Nephron (organoid): ENCODE measurements around the gene USP53.

ENCODE experiments used
- H3K27ac Mint-ChIP-seq, 3 experiments: 2 replicates each; pipeline ENCODE4 v1.8.0; 2020; ENCODE audit warnings: mixed read lengths in 3 of 3, mild to moderate bottlenecking in 2 of 3, moderate library complexity in 1 of 3
- H3K27me3 Mint-ChIP-seq: 2 replicates; pipeline ENCODE4 v1.8.0; 2021; ENCODE audit warnings: low read depth, mild to moderate bottlenecking, moderate library complexity, mixed read lengths
- H3K36me3 Mint-ChIP-seq: 2 replicates; pipeline ENCODE4 v1.8.0; 2020; ENCODE audit warnings: low read depth, mixed read lengths
- H3K4me1 Mint-ChIP-seq: 2 replicates; pipeline ENCODE4 v1.8.0; 2020; ENCODE audit warnings: mixed read lengths
- H3K4me3 Mint-ChIP-seq, 3 experiments: 2 replicates each; pipeline ENCODE4 v1.8.0; 2020; ENCODE audit warnings: mild to moderate bottlenecking in 3 of 3, mixed read lengths in 3 of 3, moderate library complexity in 2 of 3
- H3K9me3 Mint-ChIP-seq: 2 replicates; pipeline ENCODE4 v1.8.0; 2020; ENCODE audit warnings: mixed read lengths
- TF ChIP-seq, protein P1 (sequence below), 3 experiments: fragments of 200-600 bp; sonication (generic); IDR thresholded peaks; one replicate each; pipeline ENCODE4 v1.5.0; 2021; ENCODE audit warnings: antibody characterized with exemption in 3 of 3; ENCODE audit not compliant: unreplicated experiment in 3 of 3

USP53 gene

GRCh38 chr4:119229908-119230687, 17.6 kb downstream of the USP53 start:
- Mint-ChIP-seq H3K9me3 (no peaks in the 10 kb centered on the region), H3K27me3 (no peaks in the 10 kb centered on the region), H3K4me3 (no peak overlapping the region), H3K27ac (no peak overlapping the region), H3K36me3 (peaks cover 26% of the 10 kb centered on the region), H3K4me1 (no peaks in the 10 kb centered on the region)
- TF ChIP-seq, protein P1, sequence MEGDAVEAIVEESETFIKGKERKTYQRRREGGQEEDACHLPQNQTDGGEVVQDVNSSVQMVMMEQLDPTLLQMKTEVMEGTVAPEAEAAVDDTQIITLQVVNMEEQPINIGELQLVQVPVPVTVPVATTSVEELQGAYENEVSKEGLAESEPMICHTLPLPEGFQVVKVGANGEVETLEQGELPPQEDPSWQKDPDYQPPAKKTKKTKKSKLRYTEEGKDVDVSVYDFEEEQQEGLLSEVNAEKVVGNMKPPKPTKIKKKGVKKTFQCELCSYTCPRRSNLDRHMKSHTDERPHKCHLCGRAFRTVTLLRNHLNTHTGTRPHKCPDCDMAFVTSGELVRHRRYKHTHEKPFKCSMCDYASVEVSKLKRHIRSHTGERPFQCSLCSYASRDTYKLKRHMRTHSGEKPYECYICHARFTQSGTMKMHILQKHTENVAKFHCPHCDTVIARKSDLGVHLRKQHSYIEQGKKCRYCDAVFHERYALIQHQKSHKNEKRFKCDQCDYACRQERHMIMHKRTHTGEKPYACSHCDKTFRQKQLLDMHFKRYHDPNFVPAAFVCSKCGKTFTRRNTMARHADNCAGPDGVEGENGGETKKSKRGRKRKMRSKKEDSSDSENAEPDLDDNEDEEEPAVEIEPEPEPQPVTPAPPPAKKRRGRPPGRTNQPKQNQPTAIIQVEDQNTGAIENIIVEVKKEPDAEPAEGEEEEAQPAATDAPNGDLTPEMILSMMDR (IDR thresholded peaks at IDR 0.05; ENCODE audit: unreplicated experiment in 3 of 3): no peak

- Mint-ChIP-seq H3K36me3 (peaks cover 35% of the 10 kb centered on the region), H3K9me3 (no peaks in the 10 kb centered on the region), H3K27me3 (no peaks in the 10 kb centered on the region), H3K4me3 (no peak overlapping the region), H3K4me1 (no peaks in the 10 kb centered on the region), H3K27ac (peak overlapping the region in 1 of 3 experiments; percentile 56)
- TF ChIP-seq, protein P1 (IDR thresholded peaks at IDR 0.05; ENCODE audit: unreplicated experiment in 3 of 3): no peak
Observed at GRCh38 chr4:119231491-119231890, 19.0 kb downstream of the USP53 start.

GRCh38 chr4:119232286-119232685, 19.8 kb downstream of the USP53 start:
- Mint-ChIP-seq H3K4me3 (no peak overlapping the region), H3K9me3 (no peaks in the 10 kb centered on the region), H3K27ac (no peak overlapping the region), H3K4me1 (no peaks in the 10 kb centered on the region), H3K27me3 (no peaks in the 10 kb centered on the region), H3K36me3 (peaks cover 34% of the 10 kb centered on the region)
- TF ChIP-seq, protein P1 (IDR thresholded peaks at IDR 0.05; ENCODE audit: unreplicated experiment in 3 of 3): no peak

GRCh38 chr4:119233191-119233590, 20.7 kb downstream of the USP53 start:
- no peak overlapping the region for H3K4me3 Mint-ChIP-seq
- TF ChIP-seq, protein P1 (IDR thresholded peaks at IDR 0.05; ENCODE audit: unreplicated experiment in 3 of 3): no peak
- no peaks in the 10 kb centered on the region for H3K27me3 Mint-ChIP-seq
- H3K36me3 Mint-ChIP-seq: peaks cover 34% of the 10 kb centered on the region
- H3K4me1 Mint-ChIP-seq: no peaks in the 10 kb centered on the region
- no peaks in the 10 kb centered on the region for H3K9me3 Mint-ChIP-seq
- H3K27ac Mint-ChIP-seq: no peak overlapping the region

GRCh38 chr4:119233750-119234149, 21.2 kb downstream of the USP53 start:
- no peaks in the 10 kb centered on the region for H3K27me3 Mint-ChIP-seq
- peaks cover 33% of the 10 kb centered on the region for H3K36me3 Mint-ChIP-seq
- no peaks in the 10 kb centered on the region for H3K4me1 Mint-ChIP-seq
- TF ChIP-seq, protein P1 (IDR thresholded peaks at IDR 0.05; ENCODE audit: unreplicated experiment in 3 of 3): no peak
- H3K9me3 Mint-ChIP-seq: no peaks in the 10 kb centered on the region
- peak overlapping the region in 1 of 3 experiments; percentile 52 for H3K27ac Mint-ChIP-seq
- no peak overlapping the region for H3K4me3 Mint-ChIP-seq

DNA sequence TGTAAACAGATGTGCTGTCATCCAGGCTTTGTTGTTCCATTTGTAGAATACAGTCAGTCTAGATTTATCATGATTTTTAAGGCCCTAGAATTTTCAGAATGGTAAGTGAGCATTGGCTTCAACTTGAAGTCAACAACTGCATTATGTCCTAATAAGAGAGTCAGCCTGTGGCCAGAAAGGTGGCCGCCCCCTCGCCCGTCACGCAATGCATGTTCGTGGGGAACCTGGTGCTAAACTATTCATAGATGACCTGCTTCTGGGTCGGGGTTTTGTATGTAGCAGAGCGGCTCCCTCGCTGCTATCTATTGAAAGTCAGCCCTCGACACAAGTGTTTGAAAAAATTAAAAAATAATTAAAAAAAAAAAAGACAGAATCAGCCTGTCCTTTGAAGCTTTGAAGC, 24.7 kb downstream of the USP53 start:
- no peak overlapping the region for H3K4me3 Mint-ChIP-seq
- no peaks in the 10 kb centered on the region for H3K4me1 Mint-ChIP-seq
- TF ChIP-seq, protein P1 (IDR thresholded peaks at IDR 0.05; ENCODE audit: unreplicated experiment in 3 of 3): no peak
- peaks cover 30% of the 10 kb centered on the region for H3K36me3 Mint-ChIP-seq
- no peak overlapping the region for H3K27ac Mint-ChIP-seq
- no peaks in the 10 kb centered on the region for H3K9me3 Mint-ChIP-seq
- H3K27me3 Mint-ChIP-seq: no peaks in the 10 kb centered on the region
